Measurements from ENCODE around the gene ATP6AP2.

DNA sequence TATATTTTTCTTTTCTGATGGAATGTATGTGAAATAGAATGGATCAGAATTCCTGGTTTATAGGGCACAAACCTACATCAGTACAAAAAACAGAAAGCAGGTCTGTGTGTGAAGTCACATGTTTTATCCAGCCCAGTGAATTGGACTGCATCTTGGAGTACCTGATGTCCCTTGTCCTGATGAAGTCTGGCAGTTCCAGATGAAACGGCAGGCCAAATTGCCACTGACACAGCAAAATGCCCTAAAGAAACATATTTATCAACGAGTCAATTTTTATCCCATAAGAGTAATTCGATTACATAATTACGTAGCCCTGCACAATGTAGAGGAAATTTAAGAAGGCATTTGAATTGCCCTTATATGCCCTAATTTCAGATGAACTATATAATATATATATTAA lies 37.8 kb upstream of the ATP6AP2 start:
- TF ChIP-seq, protein P1, sequence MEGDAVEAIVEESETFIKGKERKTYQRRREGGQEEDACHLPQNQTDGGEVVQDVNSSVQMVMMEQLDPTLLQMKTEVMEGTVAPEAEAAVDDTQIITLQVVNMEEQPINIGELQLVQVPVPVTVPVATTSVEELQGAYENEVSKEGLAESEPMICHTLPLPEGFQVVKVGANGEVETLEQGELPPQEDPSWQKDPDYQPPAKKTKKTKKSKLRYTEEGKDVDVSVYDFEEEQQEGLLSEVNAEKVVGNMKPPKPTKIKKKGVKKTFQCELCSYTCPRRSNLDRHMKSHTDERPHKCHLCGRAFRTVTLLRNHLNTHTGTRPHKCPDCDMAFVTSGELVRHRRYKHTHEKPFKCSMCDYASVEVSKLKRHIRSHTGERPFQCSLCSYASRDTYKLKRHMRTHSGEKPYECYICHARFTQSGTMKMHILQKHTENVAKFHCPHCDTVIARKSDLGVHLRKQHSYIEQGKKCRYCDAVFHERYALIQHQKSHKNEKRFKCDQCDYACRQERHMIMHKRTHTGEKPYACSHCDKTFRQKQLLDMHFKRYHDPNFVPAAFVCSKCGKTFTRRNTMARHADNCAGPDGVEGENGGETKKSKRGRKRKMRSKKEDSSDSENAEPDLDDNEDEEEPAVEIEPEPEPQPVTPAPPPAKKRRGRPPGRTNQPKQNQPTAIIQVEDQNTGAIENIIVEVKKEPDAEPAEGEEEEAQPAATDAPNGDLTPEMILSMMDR (IDR thresholded peaks at IDR 0.05; ENCODE audit: low read length) = no peak
- no peak for TF ChIP-seq EZH2 (optimal IDR thresholded peaks at IDR 0.05; ENCODE audit: low read depth, low read length)
- no peak for TF ChIP-seq EZH2phosphoT487 (IDR thresholded peaks at IDR 0.05; ENCODE audit: low read length)

Measured in MM.1S (cell line).